H1 (cell line): ENCODE measurements around the gene RBSN. TPM values are rescaled to one million over a fixed set of nuclear protein-coding genes. Genes with fewer than 3 reads are reported as not detected.

ENCODE experiments used
- GABPA ChIP-seq: IDR thresholded peaks from 2 replicates; pipeline ENCODE4 v1.6.1; 2011; ENCODE audit warnings: mild to moderate bottlenecking, low read length, moderate library complexity, borderline replicate concordance; ENCODE audit not compliant: insufficient read depth
- HDAC6 ChIP-seq: IDR thresholded peaks from one replicate; pipeline ENCODE4 v1.7.1; 2012; ENCODE audit warnings: low read depth, mild to moderate bottlenecking, inconsistent platforms, low read length, moderate library complexity
- KDM4A ChIP-seq: IDR thresholded peaks from one replicate; pipeline ENCODE4 v1.7.1; 2012; ENCODE audit warnings: low read depth, mild to moderate bottlenecking, moderate library complexity, low read length, inconsistent platforms; ENCODE audit not compliant: severe bottlenecking
- KDM5A ChIP-seq: fragments of 200-600 bp; IDR thresholded peaks from 2 replicates; pipeline ENCODE4 v1.7.1; 2012; ENCODE audit warnings: mild to moderate bottlenecking, low read length, inconsistent platforms, mixed read lengths
- NANOG ChIP-seq: IDR thresholded peaks from 2 replicates; pipeline ENCODE4 v1.6.1; 2011; ENCODE audit warnings: low read length, low read depth, mild to moderate bottlenecking, inconsistent platforms; ENCODE audit not compliant: insufficient read depth, poor library complexity, severe bottlenecking
- POLR2A ChIP-seq, 2 experiments: IDR thresholded peaks; 1 replicate in 1 of 2; 2 replicates in 1 of 2; pipeline ENCODE4 v1.6.1; 2011; ENCODE audit warnings: low read depth in 2 of 2, low read length in 2 of 2, mild to moderate bottlenecking in 2 of 2; ENCODE audit errors: control extremely low read depth in 1 of 2
- TBP ChIP-seq: IDR thresholded peaks from 2 replicates; pipeline ENCODE4 v1.6.1; 2011; ENCODE audit warnings: low read depth, low read length, improper control_type of control experiment
- polyA plus RNA-seq, 7 experiments: library from polyadenylated mRNA; depleted of rRNA in 3 of 7; stranded (reverse) in 5 of 7; unstranded in 2 of 7; fragments of >200 nt in 5 of 7; fragments of 200-250 nt in 2 of 7; gene quantifications; 1 replicate in 5 of 7; 2 replicates in 1 of 7; 4 replicates in 1 of 7; pipeline versions ENCODE4 v1.2.1 to v1.2.3, GENCODE V29; 2011 to 2013; ENCODE audit warnings: missing spikeins in 2 of 7, mixed read lengths in 2 of 7
- total RNA-seq: library from RNA; stranded (reverse); fragmentation: NEBNext Ultra II Directional; extraction: Animal tissue kit (Norgen Biotek cat#: 25700); gene quantifications from 2 replicates; pipeline ENCODE4 v1.2.1, GENCODE V29; 2021
- TF ChIP-seq, protein P1 (sequence below), 3 experiments: IDR thresholded peaks; 1 replicate in 2 of 3; 2 replicates in 1 of 3; pipeline versions ENCODE4 v1.5.1 to v1.6.1; 2011; ENCODE audit warnings: low read length in 3 of 3, mild to moderate bottlenecking in 3 of 3, inconsistent platforms in 2 of 3, low read depth in 1 of 3, moderate library complexity in 1 of 3; ENCODE audit not compliant: insufficient read depth in 1 of 3; ENCODE audit errors: control extremely low read depth in 1 of 3
- TF ChIP-seq, protein P2 (sequence below): IDR thresholded peaks from 2 replicates; pipeline ENCODE4 v1.6.1; 2012; ENCODE audit warnings: inconsistent platforms

The RBSN gene
- total and polyA plus RNA-seq, 2 of the 8 experiments (the other 6 are each of a cell fraction or from before 2014, with no cell fraction given) = 5.9 to 20.0 TPM

DNA sequence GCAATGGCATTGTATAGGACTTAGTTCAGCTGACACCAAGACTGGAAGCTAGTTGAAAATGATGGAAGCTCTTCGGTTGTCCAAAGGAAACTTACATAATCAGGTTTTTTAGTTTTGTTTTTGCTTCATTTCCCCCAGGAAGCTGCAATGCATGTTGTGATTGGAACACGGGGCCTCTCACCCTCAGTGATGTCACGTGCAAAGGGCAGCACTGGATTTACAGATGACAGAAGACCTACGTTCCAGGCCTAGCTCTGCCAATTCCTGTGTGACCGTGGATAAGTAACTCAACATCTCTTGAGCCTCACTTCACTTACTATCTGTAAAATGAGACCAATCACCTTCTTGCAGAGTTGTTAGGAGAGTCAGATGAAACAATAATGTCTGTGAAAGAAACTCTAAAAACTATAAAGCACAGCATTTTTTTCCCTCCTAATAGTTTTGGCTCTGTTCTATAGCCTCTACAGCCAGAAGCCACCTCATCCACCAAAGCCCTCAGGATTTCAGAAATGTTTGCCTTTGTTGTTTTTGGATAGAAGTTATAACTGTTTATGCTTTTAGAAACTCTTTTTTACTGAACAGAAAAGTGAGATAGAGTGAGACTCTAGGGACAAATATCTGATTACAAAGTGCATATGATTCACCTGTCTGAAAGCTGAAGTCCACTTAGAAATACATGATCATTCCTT, 4.6 kb downstream of the RBSN start (continued):
- TF ChIP-seq, protein P1, sequence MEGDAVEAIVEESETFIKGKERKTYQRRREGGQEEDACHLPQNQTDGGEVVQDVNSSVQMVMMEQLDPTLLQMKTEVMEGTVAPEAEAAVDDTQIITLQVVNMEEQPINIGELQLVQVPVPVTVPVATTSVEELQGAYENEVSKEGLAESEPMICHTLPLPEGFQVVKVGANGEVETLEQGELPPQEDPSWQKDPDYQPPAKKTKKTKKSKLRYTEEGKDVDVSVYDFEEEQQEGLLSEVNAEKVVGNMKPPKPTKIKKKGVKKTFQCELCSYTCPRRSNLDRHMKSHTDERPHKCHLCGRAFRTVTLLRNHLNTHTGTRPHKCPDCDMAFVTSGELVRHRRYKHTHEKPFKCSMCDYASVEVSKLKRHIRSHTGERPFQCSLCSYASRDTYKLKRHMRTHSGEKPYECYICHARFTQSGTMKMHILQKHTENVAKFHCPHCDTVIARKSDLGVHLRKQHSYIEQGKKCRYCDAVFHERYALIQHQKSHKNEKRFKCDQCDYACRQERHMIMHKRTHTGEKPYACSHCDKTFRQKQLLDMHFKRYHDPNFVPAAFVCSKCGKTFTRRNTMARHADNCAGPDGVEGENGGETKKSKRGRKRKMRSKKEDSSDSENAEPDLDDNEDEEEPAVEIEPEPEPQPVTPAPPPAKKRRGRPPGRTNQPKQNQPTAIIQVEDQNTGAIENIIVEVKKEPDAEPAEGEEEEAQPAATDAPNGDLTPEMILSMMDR (IDR thresholded peaks at IDR 0.05; ENCODE audit: control extremely low read depth in 1 of 3, insufficient read depth in 1 of 3, low read depth in 1 of 3, low read length in 3 of 3) = no peak
- TF ChIP-seq POLR2A (IDR thresholded peaks at IDR 0.05; ENCODE audit: control extremely low read depth in 1 of 2, low read depth in 2 of 2, low read length in 2 of 2) (no peak), KDM5A (no peak), HDAC6 (no peak), TBP (no peak), NANOG (no peak), KDM4A (no peak), GABPA (no peak)
- TF ChIP-seq, protein P2, sequence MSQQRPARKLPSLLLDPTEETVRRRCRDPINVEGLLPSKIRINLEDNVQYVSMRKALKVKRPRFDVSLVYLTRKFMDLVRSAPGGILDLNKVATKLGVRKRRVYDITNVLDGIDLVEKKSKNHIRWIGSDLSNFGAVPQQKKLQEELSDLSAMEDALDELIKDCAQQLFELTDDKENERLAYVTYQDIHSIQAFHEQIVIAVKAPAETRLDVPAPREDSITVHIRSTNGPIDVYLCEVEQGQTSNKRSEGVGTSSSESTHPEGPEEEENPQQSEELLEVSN = no peak
